LNCAP (cell line): ENCODE data around the gene NIPA2.

ENCODE experiments used
- CTCF ChIP-seq: fragments of 450-650 bp; IDR thresholded peaks from 2 replicates; pipeline ENCODE4 v1.5.1; 2017; ENCODE audit warnings: mild to moderate bottlenecking

The NIPA2 gene

GRCh38 chr15:22845289-22845900 is 6.9 kb downstream of the NIPA2 start:
- no peak for TF ChIP-seq CTCF

GRCh38 chr15:22846073-22846472 is 7.6 kb downstream of the NIPA2 start:
- no peak for TF ChIP-seq CTCF

GRCh38 chr15:22850055-22850454 is 11.6 kb downstream of the NIPA2 start:
- no peak for TF ChIP-seq CTCF

- no peak for TF ChIP-seq CTCF
Measured at GRCh38 chr15:22851513-22851912, 13.0 kb downstream of the NIPA2 start.

GRCh38 chr15:22855791-22856190 is 17.3 kb downstream of the NIPA2 start:
- TF ChIP-seq CTCF: no peak

- no peak for TF ChIP-seq CTCF
Measured at GRCh38 chr15:22856659-22857058, 18.2 kb downstream of the NIPA2 start.

- TF ChIP-seq CTCF: no peak
Measured at GRCh38 chr15:22861161-22861560, 22.7 kb downstream of the NIPA2 start.

GRCh38 chr15:22863356-22863755 is 24.9 kb downstream of the NIPA2 start:
- TF ChIP-seq CTCF: no peak
